ENCODE data around the gene TMEM141. TPM values are rescaled to one million over a fixed set of nuclear protein-coding genes. Genes with fewer than 3 reads are reported as not detected.

The TMEM141 gene
- total and polyA plus RNA-seq, 2 donors (not counting 1 experiment from before 2014, with no cell fraction given), result 43.3 to 56.5 TPM

DNA sequence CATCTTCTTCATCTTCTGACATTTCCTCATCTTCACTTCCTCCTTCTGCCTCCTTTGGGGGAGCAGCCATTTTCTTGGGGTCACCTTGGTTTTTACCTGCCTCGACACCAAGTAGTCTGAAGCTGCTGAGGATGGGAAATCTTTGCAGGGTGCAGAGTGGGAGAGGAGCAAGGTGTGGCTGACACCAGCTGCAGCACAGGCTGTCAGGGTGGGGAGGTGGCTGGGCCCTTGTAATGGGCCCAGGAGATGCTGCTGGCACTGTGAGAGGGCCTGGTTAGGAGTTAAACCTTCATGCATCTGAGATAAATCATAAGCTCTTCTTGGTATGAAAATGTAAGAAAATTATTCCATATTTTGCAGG is 24.3 kb downstream of the TMEM141 start:
- no peaks in the 10 kb centered on the region for H3K27me3 ChIP-seq (ENCODE audit: control insufficient read depth, insufficient read depth, low read length)
- H3K4me1 ChIP-seq (ENCODE audit: control insufficient read depth, extremely low read depth, insufficient read depth, low read length), result no peaks in the 10 kb centered on the region
- H3K79me2 ChIP-seq (ENCODE audit: control insufficient read depth, insufficient read depth, low read length), result peaks cover 24% of the 10 kb centered on the region
- no peak overlapping the region for H2AFZ ChIP-seq (ENCODE audit: low read length)
- no peaks in the 10 kb centered on the region for H4K20me1 ChIP-seq (ENCODE audit: control insufficient read depth, extremely low read depth, insufficient read depth, low read length)
- no peak overlapping the region for H3K4me3 ChIP-seq (replicated peaks in 1 of 4; ENCODE audit: control extremely low read depth in 1 of 4, insufficient read depth in 1 of 4, low read depth in 3 of 4, low read length in 4 of 4)
- no peaks in the 10 kb centered on the region for H3K9me3 ChIP-seq (ENCODE audit: control insufficient read depth, insufficient read depth, low read depth, low read length)
- no peak overlapping the region for H3K9ac ChIP-seq (ENCODE audit: insufficient read depth, low read length)
- peaks cover 6% of the 10 kb centered on the region for H3K36me3 ChIP-seq (ENCODE audit: control insufficient read depth, insufficient read depth, low read length)
- no peak for DNase-seq (ENCODE audit: low read depth in 2 of 2)
- no peak overlapping the region for H3K4me2 ChIP-seq (ENCODE audit: extremely low read depth, insufficient read depth, low read length)
- H3K27ac ChIP-seq (ENCODE audit: insufficient read depth, low read length), result no peak overlapping the region
- TF ChIP-seq, protein P1, sequence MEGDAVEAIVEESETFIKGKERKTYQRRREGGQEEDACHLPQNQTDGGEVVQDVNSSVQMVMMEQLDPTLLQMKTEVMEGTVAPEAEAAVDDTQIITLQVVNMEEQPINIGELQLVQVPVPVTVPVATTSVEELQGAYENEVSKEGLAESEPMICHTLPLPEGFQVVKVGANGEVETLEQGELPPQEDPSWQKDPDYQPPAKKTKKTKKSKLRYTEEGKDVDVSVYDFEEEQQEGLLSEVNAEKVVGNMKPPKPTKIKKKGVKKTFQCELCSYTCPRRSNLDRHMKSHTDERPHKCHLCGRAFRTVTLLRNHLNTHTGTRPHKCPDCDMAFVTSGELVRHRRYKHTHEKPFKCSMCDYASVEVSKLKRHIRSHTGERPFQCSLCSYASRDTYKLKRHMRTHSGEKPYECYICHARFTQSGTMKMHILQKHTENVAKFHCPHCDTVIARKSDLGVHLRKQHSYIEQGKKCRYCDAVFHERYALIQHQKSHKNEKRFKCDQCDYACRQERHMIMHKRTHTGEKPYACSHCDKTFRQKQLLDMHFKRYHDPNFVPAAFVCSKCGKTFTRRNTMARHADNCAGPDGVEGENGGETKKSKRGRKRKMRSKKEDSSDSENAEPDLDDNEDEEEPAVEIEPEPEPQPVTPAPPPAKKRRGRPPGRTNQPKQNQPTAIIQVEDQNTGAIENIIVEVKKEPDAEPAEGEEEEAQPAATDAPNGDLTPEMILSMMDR (conservative IDR thresholded peaks at IDR 0.05 in 1 of 2, IDR thresholded peaks at IDR 0.05 in 1 of 2; ENCODE audit: low read depth in 1 of 2, low read length in 2 of 2), result no peak
- TF ChIP-seq EZH2 (IDR thresholded peaks at IDR 0.05; ENCODE audit: low read length, missing control alignments), result no peak

DNA sequence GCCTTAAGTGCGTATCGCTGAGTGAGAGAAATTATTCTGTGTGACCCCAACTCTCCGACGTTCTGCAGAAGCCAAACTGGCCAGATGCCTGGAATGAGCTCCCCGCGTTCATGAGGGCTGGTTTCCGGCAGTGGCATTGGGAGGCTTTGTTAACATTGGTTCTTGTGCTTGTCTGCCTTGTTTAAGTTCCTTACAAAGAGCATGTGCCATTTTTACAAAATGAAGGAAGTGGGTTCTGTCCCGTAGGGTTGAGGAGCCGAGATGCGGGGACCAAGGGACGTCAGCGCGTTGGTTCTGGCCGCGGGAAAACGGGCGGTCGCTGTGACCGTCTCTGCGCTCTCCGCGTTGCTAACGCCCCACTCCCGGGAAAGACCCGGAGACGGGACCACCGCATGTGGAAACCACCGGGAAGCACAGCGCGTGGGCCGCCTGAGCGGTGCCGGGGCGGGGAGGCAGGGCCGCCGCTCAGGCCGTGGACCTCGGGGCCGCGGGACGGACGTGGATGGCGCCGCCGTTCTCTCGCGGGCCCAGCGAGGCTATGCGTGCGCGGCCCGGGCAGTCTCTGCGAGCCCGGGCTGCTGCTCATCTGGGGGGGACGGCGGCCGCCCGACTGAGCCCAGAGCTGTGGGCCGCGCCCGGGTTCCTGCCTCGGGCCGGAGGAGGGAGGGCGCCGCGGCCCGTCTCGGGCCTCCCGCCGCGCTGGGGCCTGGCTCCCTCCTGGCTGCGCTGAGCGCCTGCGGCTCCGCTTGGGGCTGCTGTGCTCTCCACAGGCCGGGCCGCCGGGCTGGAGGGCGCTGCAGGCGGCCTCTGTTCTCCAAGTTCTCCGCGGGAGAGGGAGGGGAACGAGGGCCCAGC is 30.1 kb downstream of the TMEM141 start:
- Histone ChIP-seq H3K9me3 (ENCODE audit: control insufficient read depth, insufficient read depth, low read depth, low read length) (no peaks in the 10 kb centered on the region), H3K4me2 (ENCODE audit: extremely low read depth, insufficient read depth, low read length) (peak overlapping the region; percentile 92), H3K79me2 (ENCODE audit: control insufficient read depth, insufficient read depth, low read length) (peaks cover 16% of the 10 kb centered on the region), H2AFZ (ENCODE audit: low read length) (peak overlapping the region; percentile 38), H3K9ac (ENCODE audit: insufficient read depth, low read length) (peak overlapping the region; percentile 63), H3K4me1 (ENCODE audit: control insufficient read depth, extremely low read depth, insufficient read depth, low read length) (peaks cover 3% of the 10 kb centered on the region), H3K4me3 (replicated peaks in 1 of 4; ENCODE audit: control extremely low read depth in 1 of 4, insufficient read depth in 1 of 4, low read depth in 3 of 4, low read length in 4 of 4) (peak overlapping the region; percentile 3 to 32 (median 18)), H4K20me1 (ENCODE audit: control insufficient read depth, extremely low read depth, insufficient read depth, low read length) (no peaks in the 10 kb centered on the region), H3K36me3 (ENCODE audit: control insufficient read depth, insufficient read depth, low read length) (peaks cover 6% of the 10 kb centered on the region), H3K27me3 (ENCODE audit: control insufficient read depth, insufficient read depth, low read length) (no peaks in the 10 kb centered on the region), H3K27ac (ENCODE audit: insufficient read depth, low read length) (peak overlapping the region; percentile 57)
- peak; percentile 30 to 55 for DNase-seq (ENCODE audit: low read depth in 2 of 2)
- TF ChIP-seq, protein P1 (conservative IDR thresholded peaks at IDR 0.05 in 1 of 2, IDR thresholded peaks at IDR 0.05 in 1 of 2; ENCODE audit: low read depth in 1 of 2, low read length in 2 of 2), result no peak
- TF ChIP-seq EZH2 (IDR thresholded peaks at IDR 0.05; ENCODE audit: low read length, missing control alignments), result no peak

DNA sequence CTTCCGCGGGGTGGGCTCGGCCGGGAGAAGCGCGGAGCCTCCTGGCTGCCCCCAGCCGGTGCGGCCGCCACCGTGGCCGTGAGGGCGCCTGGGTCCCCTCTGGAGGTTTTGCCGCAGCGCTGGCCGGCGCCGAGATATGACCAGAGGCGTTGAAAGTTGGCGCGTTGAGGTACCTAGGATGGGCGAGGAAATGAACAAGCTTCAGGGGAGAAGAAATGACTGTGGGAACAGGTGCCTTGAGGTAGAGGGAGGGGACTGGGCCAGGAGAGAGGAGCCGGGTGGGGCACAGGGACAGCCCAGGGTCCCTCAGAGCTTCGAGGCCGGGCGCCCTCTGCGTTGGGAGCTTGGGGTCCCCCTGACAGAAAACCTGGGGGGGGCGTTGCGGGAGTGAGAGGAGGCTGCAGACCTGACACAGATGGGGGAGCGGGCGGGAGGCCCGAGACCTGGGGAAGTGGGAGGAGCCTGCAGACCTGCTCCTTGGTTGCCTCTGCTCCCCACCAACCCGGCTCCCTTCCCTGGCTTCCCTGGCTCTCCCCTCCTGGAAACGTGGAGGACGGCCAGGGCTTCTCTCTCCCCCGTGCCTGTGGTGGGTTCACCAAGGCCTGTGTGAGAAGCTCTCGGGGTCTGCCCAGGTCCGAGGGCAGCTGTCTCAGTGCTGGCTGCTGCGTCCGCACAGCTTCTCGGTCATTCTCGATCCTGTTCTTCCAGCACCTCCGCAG is 30.8 kb downstream of the TMEM141 start:
- TF ChIP-seq, protein P1 (conservative IDR thresholded peaks at IDR 0.05 in 1 of 2, IDR thresholded peaks at IDR 0.05 in 1 of 2; ENCODE audit: low read depth in 1 of 2, low read length in 2 of 2), result no peak
- TF ChIP-seq EZH2 (IDR thresholded peaks at IDR 0.05; ENCODE audit: low read length, missing control alignments), result no peak
- no peaks in the 10 kb centered on the region for H4K20me1 ChIP-seq (ENCODE audit: control insufficient read depth, extremely low read depth, insufficient read depth, low read length)
- H3K4me1 ChIP-seq (ENCODE audit: control insufficient read depth, extremely low read depth, insufficient read depth, low read length), result peaks cover 3% of the 10 kb centered on the region
- peaks cover 12% of the 10 kb centered on the region for H3K36me3 ChIP-seq (ENCODE audit: control insufficient read depth, insufficient read depth, low read length)
- H3K9ac ChIP-seq (ENCODE audit: insufficient read depth, low read length), result peak overlapping the region; percentile 46
- H3K4me3 ChIP-seq (replicated peaks in 1 of 4; ENCODE audit: control extremely low read depth in 1 of 4, insufficient read depth in 1 of 4, low read depth in 3 of 4, low read length in 4 of 4), result peak overlapping the region in 1 of 4 experiments; percentile 20
- peaks cover 16% of the 10 kb centered on the region for H3K79me2 ChIP-seq (ENCODE audit: control insufficient read depth, insufficient read depth, low read length)
- H3K27ac ChIP-seq (ENCODE audit: insufficient read depth, low read length), result no peak overlapping the region
- H3K4me2 ChIP-seq (ENCODE audit: extremely low read depth, insufficient read depth, low read length), result peak overlapping the region; percentile 25
- H3K27me3 ChIP-seq (ENCODE audit: control insufficient read depth, insufficient read depth, low read length), result no peaks in the 10 kb centered on the region
- no peaks in the 10 kb centered on the region for H3K9me3 ChIP-seq (ENCODE audit: control insufficient read depth, insufficient read depth, low read depth, low read length)
- no peak overlapping the region for H2AFZ ChIP-seq (ENCODE audit: low read length)
- no peak for DNase-seq (ENCODE audit: low read depth in 2 of 2)

Measured in fibroblast of lung (primary cell).